Left kidney (tissue), 2 donors: ENCODE results near the gene ETNK2. TPM values are rescaled to one million over a fixed set of nuclear protein-coding genes. Genes with fewer than 3 reads are reported as not detected.

Source experiments
- DNase-seq: peaks from one replicate; pipeline ENCODE4 v3.0.0-alpha.2; 2013
- polyA plus RNA-seq: library from polyadenylated mRNA; unstranded; fragments of 120-200 nt; gene quantifications from one replicate; pipeline ENCODE4 v1.2.1, GENCODE V29; 2013; ENCODE audit not compliant: insufficient read length

ETNK2 gene
- polyA plus RNA-seq, 1 donor = 26.8 TPM

DNA sequence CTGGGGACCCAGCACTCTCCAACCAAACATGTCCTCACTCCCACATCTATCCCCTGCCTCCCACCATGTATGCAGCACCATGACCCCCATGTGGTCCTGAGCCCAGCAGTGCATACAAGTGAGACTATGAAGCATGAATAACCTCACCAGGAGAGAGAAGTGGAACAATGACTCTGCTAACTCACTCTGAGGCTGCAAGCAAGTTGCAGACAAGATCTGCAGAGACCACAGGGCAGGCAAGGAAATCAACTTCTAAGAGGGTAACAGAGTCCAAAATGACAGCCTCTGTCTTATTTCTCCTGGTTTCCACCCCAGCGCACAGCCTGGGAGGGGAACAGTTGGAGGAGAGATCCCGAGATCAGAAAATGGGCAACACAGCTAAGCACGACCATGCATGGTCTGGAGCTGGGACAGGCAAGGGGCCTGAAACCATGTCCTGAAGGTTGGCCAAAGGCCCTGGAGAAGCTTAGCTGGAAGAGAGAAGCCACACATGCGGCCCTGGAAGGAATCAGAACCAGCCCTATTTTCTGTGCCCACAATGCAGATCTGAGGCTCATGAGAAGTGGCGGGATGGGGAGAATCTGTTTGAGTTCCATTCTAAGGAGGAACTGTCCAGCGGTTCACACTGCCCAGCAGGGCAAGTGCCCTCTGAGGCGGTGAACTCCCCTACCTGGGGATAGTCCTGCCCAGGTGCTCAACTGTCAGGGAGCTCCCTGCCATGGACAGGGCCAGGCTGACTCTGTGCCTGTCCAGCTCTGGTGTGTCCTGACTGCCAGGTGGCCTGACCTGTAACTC is 26.8 kb upstream of the ETNK2 start:
- no peak for DNase-seq

GRCh38 chr1:204177133-204177532 is 25.3 kb upstream of the ETNK2 start:
- no peak for DNase-seq

DNA sequence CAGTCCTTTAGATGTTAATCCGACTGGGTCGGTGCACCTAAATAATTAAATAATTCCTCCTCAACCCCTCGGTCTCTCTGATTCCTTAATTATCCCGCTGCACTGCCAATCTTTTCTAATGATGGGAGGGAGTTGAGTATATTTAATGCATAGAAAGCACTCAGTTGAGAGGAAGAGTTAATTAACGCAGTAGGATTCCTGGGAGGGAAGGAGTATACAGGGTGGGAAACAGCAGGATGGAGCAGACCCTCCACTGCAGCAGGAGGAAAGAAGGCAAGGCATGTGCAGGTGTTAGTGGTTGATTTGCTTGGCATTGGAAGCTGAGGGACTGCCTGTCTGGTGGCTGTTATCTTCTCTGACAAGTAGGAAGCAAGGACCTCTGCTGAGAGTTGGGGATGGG is 24.2 kb upstream of the ETNK2 start:
- DNase-seq = no peak

- DNase-seq = no peak
Observed at GRCh38 chr1:204174958-204175357, 23.1 kb upstream of the ETNK2 start.

- DNase-seq = no peak
Observed at GRCh38 chr1:204172404-204173029, 20.7 kb upstream of the ETNK2 start.

GRCh38 chr1:204171751-204172178 is 19.9 kb upstream of the ETNK2 start:
- no peak for DNase-seq

- no peak for DNase-seq
Observed at GRCh38 chr1:204170494-204171155, 18.8 kb upstream of the ETNK2 start.

DNA sequence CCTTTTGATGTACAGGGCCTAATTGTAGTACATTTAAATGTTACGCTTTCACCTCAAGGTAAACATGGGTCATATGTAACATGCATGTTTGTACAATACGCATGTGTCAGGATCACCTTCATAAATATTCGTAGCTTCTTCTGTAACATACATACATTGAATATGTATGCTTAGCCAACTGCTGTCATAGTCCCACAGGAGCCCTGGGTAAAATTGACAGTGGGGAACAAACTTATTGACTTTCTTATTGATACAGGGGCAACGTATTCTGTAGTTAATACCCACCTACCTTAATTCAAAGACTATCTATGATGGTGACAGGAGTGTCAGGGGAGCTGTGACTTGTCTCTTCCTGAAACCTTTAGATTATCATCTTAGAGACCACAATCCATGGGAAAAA is 18.0 kb upstream of the ETNK2 start:
- no peak for DNase-seq

DNA sequence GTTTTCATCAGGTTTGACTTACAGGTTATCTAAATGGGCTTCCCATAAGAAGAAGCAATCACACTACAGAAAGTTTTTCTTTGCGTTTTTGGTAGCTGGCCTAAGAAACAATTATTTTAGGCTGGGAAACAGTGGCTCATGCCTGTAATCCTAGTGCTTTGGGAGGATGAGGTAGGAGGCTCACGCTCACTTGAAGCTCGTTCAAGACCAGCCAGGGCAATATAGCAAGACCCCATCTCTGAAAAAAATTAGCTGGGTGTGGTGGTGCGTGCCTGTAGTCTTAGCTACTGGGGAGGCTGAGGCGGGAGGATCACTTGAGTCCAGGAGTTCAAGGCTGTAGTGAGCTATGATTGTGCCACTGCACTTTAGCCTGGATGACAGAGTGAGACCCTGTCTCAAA is 15.9 kb upstream of the ETNK2 start:
- DNase-seq = no peak

- DNase-seq = no peak
Observed at GRCh38 chr1:204166219-204166618, 14.4 kb upstream of the ETNK2 start, which contains the start of gene REN. REN (minus strand) TSS chr1:204166337; CDS start chr1:204166293, 44 bp downstream.

- peak; percentile 73 for DNase-seq
Observed at GRCh38 chr1:204162494-204163074, 10.7 kb upstream of the ETNK2 start.

- DNase-seq = no peak
Observed at GRCh38 chr1:204161609-204162493, 10.0 kb upstream of the ETNK2 start.

- DNase-seq = no peak
Observed at GRCh38 chr1:204157962-204158361, 6.1 kb upstream of the ETNK2 start.

- no peak for DNase-seq
Observed at GRCh38 chr1:204155881-204156280, 4.0 kb upstream of the ETNK2 start.

DNA sequence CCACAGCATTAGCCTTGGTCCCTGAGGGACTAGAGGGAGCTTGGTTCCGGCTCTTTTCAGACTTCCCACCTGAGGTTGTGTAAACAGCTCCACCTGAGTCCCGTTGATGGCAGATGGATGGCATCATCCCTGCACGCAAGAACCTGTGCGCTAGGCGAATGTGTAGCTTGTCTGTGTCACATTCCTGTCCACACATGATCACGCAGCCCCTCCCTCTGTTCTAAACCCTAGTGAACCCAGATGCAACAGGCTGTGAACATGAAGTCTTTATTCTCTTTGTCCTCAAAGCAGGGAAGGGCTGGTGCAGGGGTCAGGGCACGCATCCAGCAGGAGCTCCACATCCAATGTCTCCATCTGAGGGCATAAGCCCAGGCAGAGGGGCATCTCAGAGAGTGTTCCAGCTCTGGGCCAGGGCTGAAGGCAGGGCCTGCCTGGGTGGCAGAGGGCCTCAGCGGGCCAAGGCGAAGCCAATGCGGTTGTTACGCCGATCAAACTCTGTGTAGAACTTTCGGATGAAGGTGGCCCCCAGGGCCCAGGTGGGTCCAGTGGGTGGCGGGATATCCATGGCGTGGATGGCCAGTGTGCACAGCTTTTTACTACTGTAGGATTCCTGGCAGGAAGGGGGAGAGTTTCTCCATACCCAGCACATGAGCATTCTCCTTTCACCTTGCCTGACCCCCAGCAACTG is 2.9 kb upstream of the ETNK2 start:
- no peak for DNase-seq

DNA sequence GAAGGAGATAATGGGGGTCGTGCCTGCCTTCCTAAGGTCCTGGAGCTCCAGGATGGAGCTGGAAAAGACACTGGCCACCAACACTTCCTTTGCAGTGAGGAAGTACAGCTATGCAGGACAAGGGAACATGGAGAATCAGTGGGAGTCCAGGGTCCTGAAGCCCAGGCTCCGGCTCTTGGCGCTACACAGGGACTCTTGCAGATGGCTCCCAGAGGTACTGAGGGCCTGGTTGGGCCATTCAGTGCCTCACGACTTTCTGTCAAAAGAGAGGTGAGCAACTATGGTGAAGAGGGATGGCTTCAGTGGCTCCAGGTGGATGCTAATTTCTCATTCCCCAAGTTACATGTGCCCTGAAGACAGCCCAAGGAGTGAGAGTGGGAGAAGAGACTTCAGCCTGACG is 1.8 kb upstream of the ETNK2 start:
- no peak for DNase-seq

DNA sequence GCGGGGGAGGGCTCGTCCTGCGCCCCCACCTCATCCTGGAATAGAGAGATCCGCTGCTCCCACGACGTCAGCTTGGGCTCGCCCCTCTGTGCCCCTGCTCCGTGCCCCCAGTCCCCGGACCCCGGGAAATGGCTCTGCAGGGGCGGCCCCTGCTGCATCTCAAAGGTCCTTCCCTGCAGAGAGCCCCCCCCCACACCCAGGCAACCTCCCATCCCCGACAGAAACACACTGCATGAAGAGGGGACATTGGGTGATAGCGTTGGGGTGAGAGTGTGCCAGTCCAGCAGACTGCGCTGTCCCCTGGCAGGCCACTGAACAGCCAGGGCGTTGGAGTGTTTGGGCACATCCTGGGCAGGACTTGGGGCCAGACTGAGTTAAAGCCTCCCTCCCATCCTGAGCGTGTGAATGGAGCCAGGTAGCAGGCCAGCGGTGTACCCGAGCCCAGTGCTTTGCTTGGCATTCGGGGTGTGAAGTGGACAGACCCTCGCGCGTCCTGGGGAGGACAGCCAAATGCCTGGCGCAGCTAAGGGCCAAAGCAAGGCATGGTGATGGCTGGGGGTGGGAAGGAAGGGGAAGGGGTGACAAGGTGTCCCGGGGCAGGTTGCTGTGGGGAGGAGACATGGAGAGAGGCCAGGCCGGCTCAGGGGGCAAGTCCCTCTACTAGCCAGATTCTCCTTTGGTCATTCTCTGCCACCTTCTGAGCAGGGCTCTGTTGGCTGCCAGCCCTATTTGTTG is 633 bp upstream of the ETNK2 start:
- no peak for DNase-seq

DNA sequence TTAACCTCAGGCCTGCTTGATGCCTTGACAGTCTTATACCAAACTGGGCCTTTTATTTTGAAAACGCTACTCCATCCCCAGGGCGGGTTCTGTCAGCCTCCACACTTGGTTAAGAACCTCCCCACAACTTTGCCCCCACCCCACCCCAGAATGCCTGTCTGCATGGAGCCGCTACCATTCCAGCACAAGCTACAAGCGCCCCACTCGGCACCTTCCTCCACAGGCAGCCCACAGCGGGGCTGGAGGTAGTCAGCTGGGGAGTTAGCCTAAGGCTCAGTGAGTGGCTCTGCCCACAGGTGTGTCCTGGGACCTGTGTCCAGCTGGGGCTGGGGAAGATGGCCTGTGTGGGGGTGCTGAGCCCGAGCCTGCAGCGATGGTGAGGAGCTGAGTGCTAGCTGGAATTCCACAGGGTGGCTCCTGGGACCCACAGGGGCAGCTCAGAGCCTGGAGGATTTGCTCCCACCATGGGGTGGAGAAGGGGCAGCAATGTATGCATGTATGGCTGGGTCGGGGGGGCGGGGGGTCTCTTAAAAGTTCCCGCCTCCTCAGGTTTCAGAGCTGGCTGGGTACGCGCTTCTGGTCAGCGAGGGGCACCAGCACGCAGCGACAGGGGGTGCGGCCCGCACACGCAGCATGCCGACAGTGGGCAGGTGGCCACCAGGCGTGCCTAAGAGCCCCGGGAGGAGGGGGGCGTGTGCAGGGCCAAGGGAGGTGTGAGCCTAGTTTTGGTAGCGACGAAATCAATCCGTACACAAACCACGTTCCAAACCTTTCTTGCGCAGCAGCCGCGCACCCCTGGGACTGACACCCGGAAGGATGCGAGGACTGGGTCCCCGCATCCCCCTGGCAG is 917 bp downstream of the ETNK2 start:
- no peak for DNase-seq
